ENCODE data around the gene RAB11FIP5. TPM values are rescaled to one million over a fixed set of nuclear protein-coding genes. Genes with fewer than 3 reads are reported as not detected.
"Not testable (repeated sequence)": the region's sequence is repeated elsewhere in the genome, so short reads cannot be mapped to it uniquely, and the experiment has no call there.

The RAB11FIP5 gene
- total and polyA plus RNA-seq, 2 donors from 2014 or later = 49.6 to 57.1 TPM

- H3K4me3 ChIP-seq (ENCODE audit: low read length in 3 of 3) = no peak overlapping the region
- H3K27me3 ChIP-seq (ENCODE audit: control insufficient read depth, insufficient read depth, low read length) = no peaks in the 10 kb centered on the region
- H3K36me3 ChIP-seq (ENCODE audit: control insufficient read depth in 2 of 3, insufficient read depth in 3 of 3, low read length in 3 of 3) = no peaks in the 10 kb centered on the region
- intact Hi-C loops (cut with DNase I) = no loop called here
- TF ChIP-seq CTCF (IDR thresholded peaks at IDR 0.05; ENCODE audit: borderline replicate concordance, extremely low read depth, insufficient read depth) = no peak
- H3K9me3 ChIP-seq (ENCODE audit: control insufficient read depth in 2 of 3, insufficient read depth in 1 of 3, low read length in 3 of 3) = no peaks in the 10 kb centered on the region
- no peak overlapping the region for H3K27ac ChIP-seq (ENCODE audit: low read depth in 2 of 2, low read length in 2 of 2)
- DNase-seq (no peak), FAIRE-seq (no peak)
- H3K4me1 ChIP-seq (ENCODE audit: control insufficient read depth in 2 of 3, insufficient read depth in 2 of 3, low read depth in 1 of 3, low read length in 3 of 3) = peaks cover 0 to 4% (median 0%) of the 10 kb centered on the region in 3 donors
- H3K9ac ChIP-seq (ENCODE audit: low read length in 3 of 3) = no peak overlapping the region
These were observed 16.2 kb upstream of the RAB11FIP5 start for GRCh38 chr2:73128841-73129535.

- Histone ChIP-seq H3K36me3 (ENCODE audit: control insufficient read depth in 2 of 3, insufficient read depth in 3 of 3, low read length in 3 of 3) (no peaks in the 10 kb centered on the region), H3K4me1 (ENCODE audit: control insufficient read depth in 2 of 3, insufficient read depth in 2 of 3, low read depth in 1 of 3, low read length in 3 of 3) (no peaks in the 10 kb centered on the region), H3K4me3 (ENCODE audit: low read length in 3 of 3) (no peak overlapping the region), H3K9ac (ENCODE audit: low read length in 3 of 3) (no peak overlapping the region), H3K9me3 (ENCODE audit: control insufficient read depth in 2 of 3, insufficient read depth in 1 of 3, low read length in 3 of 3) (no peaks in the 10 kb centered on the region), H3K27me3 (ENCODE audit: control insufficient read depth, insufficient read depth, low read length) (no peaks in the 10 kb centered on the region), H3K27ac (ENCODE audit: low read depth in 2 of 2, low read length in 2 of 2) (no peak overlapping the region)
- intact Hi-C loops (cut with DNase I) = no loop called here
- DNase-seq (no peak), FAIRE-seq (no peak)
- TF ChIP-seq CTCF (IDR thresholded peaks at IDR 0.05; ENCODE audit: borderline replicate concordance, extremely low read depth, insufficient read depth) = no peak
These were observed 9.8 kb upstream of the RAB11FIP5 start for GRCh38 chr2:73122536-73122935.

GRCh38 chr2:73119611-73120239, 7.0 kb upstream of the RAB11FIP5 start:
- intact Hi-C loops (cut with DNase I); H3K27ac ChIP-seq (ENCODE audit: low read depth in 2 of 2, low read length in 2 of 2); H3K36me3 ChIP-seq (ENCODE audit: control insufficient read depth in 2 of 3, insufficient read depth in 3 of 3, low read length in 3 of 3); DNase-seq; H3K27me3 ChIP-seq (ENCODE audit: control insufficient read depth, insufficient read depth, low read length); H3K9me3 ChIP-seq (ENCODE audit: control insufficient read depth in 2 of 3, insufficient read depth in 1 of 3, low read length in 3 of 3); H3K9ac ChIP-seq (ENCODE audit: low read length in 3 of 3); H3K4me1 ChIP-seq (ENCODE audit: control insufficient read depth in 2 of 3, insufficient read depth in 2 of 3, low read depth in 1 of 3, low read length in 3 of 3); FAIRE-seq: not testable (repeated sequence)
- H3K4me3 ChIP-seq (ENCODE audit: low read length in 3 of 3) = peak overlapping the region in 1 of 3 donors; percentile 14

GRCh38 chr2:73117441-73117840, 4.7 kb upstream of the RAB11FIP5 start:
- intact Hi-C loops (cut with DNase I) = no loop called here
- FAIRE-seq (no peak), DNase-seq (no peak)
- H3K4me1 ChIP-seq (ENCODE audit: control insufficient read depth in 2 of 3, insufficient read depth in 2 of 3, low read depth in 1 of 3, low read length in 3 of 3) = no peaks in the 10 kb centered on the region
- H3K36me3 ChIP-seq (ENCODE audit: control insufficient read depth in 2 of 3, insufficient read depth in 3 of 3, low read length in 3 of 3) = no peaks in the 10 kb centered on the region
- H3K9ac ChIP-seq (ENCODE audit: low read length in 3 of 3) = no peak overlapping the region
- TF ChIP-seq CTCF (IDR thresholded peaks at IDR 0.05; ENCODE audit: borderline replicate concordance, extremely low read depth, insufficient read depth) = no peak
- no peaks in the 10 kb centered on the region for H3K9me3 ChIP-seq (ENCODE audit: control insufficient read depth in 2 of 3, insufficient read depth in 1 of 3, low read length in 3 of 3)
- no peak overlapping the region for H3K27ac ChIP-seq (ENCODE audit: low read depth in 2 of 2, low read length in 2 of 2)
- no peaks in the 10 kb centered on the region for H3K27me3 ChIP-seq (ENCODE audit: control insufficient read depth, insufficient read depth, low read length)
- no peak overlapping the region for H3K4me3 ChIP-seq (ENCODE audit: low read length in 3 of 3)

Measured in kidney (tissue), 14 donors.